Fibroblast of villous mesenchyme (primary cell): ENCODE measurements around the gene PPP4R4. TPM values are rescaled to one million over a fixed set of nuclear protein-coding genes. Genes with fewer than 3 reads are reported as not detected.

Source experiments
- DNase-seq: peaks from one replicate; pipeline ENCODE4 v3.0.0-alpha.2; 2010; ENCODE audit warnings: low read depth
- H3K4me3 ChIP-seq: 2 replicates; pipeline ENCODE4 v1.5.1; 2011; ENCODE audit warnings: low read depth, mild to moderate bottlenecking, low read length
- CTCF ChIP-seq: IDR thresholded peaks from 2 replicates; pipeline ENCODE4 v1.5.1; 2012; ENCODE audit warnings: low read depth, mild to moderate bottlenecking, low read length; ENCODE audit not compliant: insufficient read depth
- total RNA-seq: library from RNA; depleted of rRNA; stranded (reverse); fragments of >200 nt; gene quantifications from 2 replicates; pipeline ENCODE4 v1.2.3, GENCODE V29; 2012

PPP4R4 gene
- total RNA-seq, 1 donor: 0.43 TPM

- no peak overlapping the region for H3K4me3 ChIP-seq
- TF ChIP-seq CTCF: no peak
- DNase-seq: no peak
Measured at GRCh38 chr14:94282991-94283723, 109.0 kb downstream of the PPP4R4 start.

GRCh38 chr14:94284221-94284620, 110.1 kb downstream of the PPP4R4 start:
- DNase-seq: no peak
- H3K4me3 ChIP-seq: no peak overlapping the region
- TF ChIP-seq CTCF: no peak

GRCh38 chr14:94285158-94285557, 111.0 kb downstream of the PPP4R4 start:
- no peak for DNase-seq
- TF ChIP-seq CTCF: no peak
- H3K4me3 ChIP-seq: no peak overlapping the region

- H3K4me3 ChIP-seq: no peak overlapping the region
- TF ChIP-seq CTCF: no peak
- DNase-seq: no peak
Measured at GRCh38 chr14:94288610-94289465, 114.7 kb downstream of the PPP4R4 start.

- H3K4me3 ChIP-seq: no peak overlapping the region
- no peak for TF ChIP-seq CTCF
- no peak for DNase-seq
Measured at GRCh38 chr14:94290197-94290596, 116.1 kb downstream of the PPP4R4 start.

- no peak for TF ChIP-seq CTCF
- no peak for DNase-seq
- no peak overlapping the region for H3K4me3 ChIP-seq
Measured at GRCh38 chr14:94291159-94291905, 117.2 kb downstream of the PPP4R4 start.
